GM10248 (cell line): ENCODE results near the gene MYZAP.
A peak's percentile ranks its signal among the peaks of the same experiment; 100 is the strongest.

Experiments
- CTCF ChIA-PET: fragments of 300-600 bp; sonication (Branson Sonifier 250); formaldehyde crosslinking; extraction: SDS; loops from one replicate; lab custom pipeline; 2021; ENCODE audit warnings: antibody characterized with exemption; lab: Yijun Ruan, JAX
- POLR2A ChIA-PET: fragments of 350-650 bp; sonication (Branson Sonifier 250); formaldehyde crosslinking; extraction: SDS; loops from one replicate; lab custom pipeline; 2020; ENCODE audit warnings: antibody characterized with exemption; lab: Yijun Ruan, JAX
- DNase-seq: peaks from one replicate; pipeline ENCODE4 v3.0.0; 2012; ENCODE audit errors: extremely low spot score
- CTCF ChIP-seq: IDR thresholded peaks from 2 replicates; pipeline ENCODE4 v1.5.1; 2012; ENCODE audit warnings: mild to moderate bottlenecking, low read depth; ENCODE audit errors: extremely low read depth, missing control alignments, control extremely low read depth

Gene MYZAP

GRCh38 chr15:57698243-57698642 lies 106.5 kb downstream of the MYZAP start:
- ChIA-PET CTCF (interaction anchor here (2.1 kb wide), 1 partner anchor 21 kb away, joined by 8 read pairs; no protein-coding TSS in a partner anchor), POLR2A (no interaction called here)
- no peak for DNase-seq
- TF ChIP-seq CTCF = no peak

- DNase-seq = no peak
- ChIA-PET POLR2A (no interaction called here), CTCF (interaction anchor here (1.3 kb wide), 1 partner anchor 34 kb away, joined by 5 read pairs; no protein-coding TSS in a partner anchor)
- no peak for TF ChIP-seq CTCF
These were observed 107.3 kb downstream of the MYZAP start for GRCh38 chr15:57698991-57699390.

- ChIA-PET CTCF (interaction anchor here (1.1 to 1.5 kb wide), 3 partner anchors 9 to 69 kb away, joined by 3 to 4 read pairs (median 4); no protein-coding TSS in a partner anchor), POLR2A (no interaction called here)
- DNase-seq = no peak
These were observed 111.7 kb downstream of the MYZAP start for GRCh38 chr15:57703387-57703786.

GRCh38 chr15:57704441-57704840 lies 112.7 kb downstream of the MYZAP start:
- POLR2A ChIA-PET = no interaction called here
- TF ChIP-seq CTCF = no peak
- DNase-seq = no peak
- CTCF ChIA-PET = interaction anchor here (1.1 to 1.5 kb wide), 2 partner anchors 8 to 68 kb away, joined by 3 to 4 read pairs; no protein-coding TSS in a partner anchor

More at GRCh38 chr15:57703387-57703786, 111.7 kb downstream of the MYZAP start:
- TF ChIP-seq CTCF = no peak

GRCh38 chr15:57705746-57706404 lies 114.2 kb downstream of the MYZAP start:
- ChIA-PET CTCF (interaction anchor here (1.0 to 3.3 kb wide), 7 partner anchors 9 to 365 kb away, joined by 3 to 28 read pairs (median 3); no protein-coding TSS in a partner anchor), POLR2A (interaction anchor here (0.9 kb wide), 1 partner anchor 16 kb away, joined by 3 read pairs; no protein-coding TSS in a partner anchor)
- TF ChIP-seq CTCF = no peak
- no peak for DNase-seq

- CTCF ChIA-PET = interaction anchor here (1.0 to 3.3 kb wide), 9 partner anchors 10 to 400 kb away, joined by 3 to 28 read pairs (median 3); no protein-coding TSS in a partner anchor
- POLR2A ChIA-PET = interaction anchor here (0.8 to 0.9 kb wide), 2 partner anchors 15 to 18 kb away, joined by 3 to 5 read pairs; no protein-coding TSS in a partner anchor
- no peak for TF ChIP-seq CTCF
- peak; percentile 89 for DNase-seq
These were observed 114.9 kb downstream of the MYZAP start, which contains the start of gene POLR2M for GRCh38 chr15:57706405-57707209. POLR2M (plus strand) TSS chr15:57706714; CDS start chr15:57706843, 129 bp downstream.
